Nucleus accumbens (tissue), 56 donors: Measurements from ENCODE around the gene NPHS1.

Source experiments
- DNase-seq, 56 donors: peaks; one replicate each; lab custom pipeline; 2025; lab: John Stamatoyannopoulos, UW

Gene NPHS1

GRCh38 chr19:35882114-35882832, 30.0 kb upstream of the NPHS1 start:
- DNase-seq: peak in 13 of 56 donors; percentile 8 to 58 (median 26)

- DNase-seq: peak in 52 of 56 donors; percentile 22 to 87 (median 58)
Observed at GRCh38 chr19:35879770-35880317, 27.5 kb upstream of the NPHS1 start.

GRCh38 chr19:35879068-35879467, 26.8 kb upstream of the NPHS1 start:
- DNase-seq: peak in 1 of 56 donors; percentile 12

GRCh38 chr19:35874392-35874930, 22.2 kb upstream of the NPHS1 start:
- DNase-seq: no peak

GRCh38 chr19:35872180-35872579, 19.9 kb upstream of the NPHS1 start:
- no peak for DNase-seq

- DNase-seq: no peak
Observed at GRCh38 chr19:35871611-35872010, 19.3 kb upstream of the NPHS1 start.

- no peak for DNase-seq
Observed at GRCh38 chr19:35870798-35871197, 18.5 kb upstream of the NPHS1 start.

- DNase-seq: peak in 8 of 56 donors; percentile 37 to 73 (median 58)
Observed at GRCh38 chr19:35870124-35870736, 17.9 kb upstream of the NPHS1 start.

- peak; percentile 34 to 95 (median 82) for DNase-seq
Observed at GRCh38 chr19:35869327-35870123, 17.2 kb upstream of the NPHS1 start.

- DNase-seq: no peak
Observed at GRCh38 chr19:35868823-35869326, 16.6 kb upstream of the NPHS1 start.

- DNase-seq: peak; percentile 24 to 94 (median 86)
Observed at GRCh38 chr19:35868172-35868822, 16.0 kb upstream of the NPHS1 start, which contains the start of gene APLP1. TSS of gene APLP1 (plus strand) at chr19:35868574. CDS start at chr19:35868637, 63 bp downstream.

- no peak for DNase-seq
Observed at GRCh38 chr19:35863018-35863417, 10.7 kb upstream of the NPHS1 start.

GRCh38 chr19:35862528-35862927, 10.2 kb upstream of the NPHS1 start:
- DNase-seq: no peak

GRCh38 chr19:35861640-35862160, 9.4 kb upstream of the NPHS1 start:
- DNase-seq: no peak

GRCh38 chr19:35860818-35861639, 8.7 kb upstream of the NPHS1 start:
- no peak for DNase-seq

GRCh38 chr19:35860436-35860817, 8.1 kb upstream of the NPHS1 start:
- no peak for DNase-seq

GRCh38 chr19:35859414-35859813, 7.1 kb upstream of the NPHS1 start:
- no peak for DNase-seq

GRCh38 chr19:35858311-35858710, 6.0 kb upstream of the NPHS1 start:
- DNase-seq: no peak
